Karpas-422 (cell line): ENCODE results near the gene TCF7L1. TPM values are rescaled to one million over a fixed set of nuclear protein-coding genes. Genes with fewer than 3 reads are reported as not detected.

ENCODE experiments used
- DNase-seq: peaks from one replicate; pipeline ENCODE4 v3.0.0-alpha.2; 2015
- H2AFZ ChIP-seq: fragments of 200-600 bp; sonication (generic); 2 replicates; pipeline ENCODE4 v1.6.1; 2014; ENCODE audit warnings: antibody characterized with exemption, low read length, mixed read lengths
- H3K27ac ChIP-seq: fragments of 200-600 bp; sonication (generic); 2 replicates; pipeline ENCODE4 v1.5.1; 2014; ENCODE audit warnings: mild to moderate bottlenecking, low read length, moderate library complexity
- H3K27me3 ChIP-seq: fragments of 200-600 bp; sonication (generic); 2 replicates; pipeline ENCODE4 v1.6.1; 2014; ENCODE audit warnings: low read length, mixed read lengths
- H3K36me3 ChIP-seq: fragments of 200-600 bp; sonication (generic); 2 replicates; pipeline ENCODE4 v1.6.1; 2014; ENCODE audit warnings: low read length, mixed read lengths; ENCODE audit not compliant: insufficient read depth
- H3K4me1 ChIP-seq: fragments of 200-600 bp; sonication (generic); 2 replicates; pipeline ENCODE4 v1.6.1; 2014; ENCODE audit warnings: mild to moderate bottlenecking, low read length, mixed read lengths
- H3K4me2 ChIP-seq: fragments of 200-600 bp; sonication (generic); 2 replicates; pipeline ENCODE4 v1.6.1; 2014; ENCODE audit warnings: low read length, low read depth, mild to moderate bottlenecking; ENCODE audit not compliant: poor library complexity, severe bottlenecking
- H3K4me3 ChIP-seq: fragments of 200-600 bp; sonication (generic); 2 replicates; pipeline ENCODE4 v1.5.1; 2014; ENCODE audit warnings: mild to moderate bottlenecking, antibody characterized with exemption, low read length, mixed read lengths
- H3K79me2 ChIP-seq: fragments of 200-600 bp; sonication (generic); 2 replicates; pipeline ENCODE4 v1.6.1; 2014; ENCODE audit warnings: mild to moderate bottlenecking, low read length, mixed read lengths
- H3K9ac ChIP-seq: fragments of 200-600 bp; sonication (generic); 2 replicates; pipeline ENCODE4 v1.6.0; 2014; ENCODE audit warnings: low read length
- H3K9me2 ChIP-seq: fragments of 200-600 bp; sonication (generic), shearing (Covaris generic); replicated peaks from 2 replicates; pipeline ENCODE4 v1.6.0; 2014; ENCODE audit warnings: mild to moderate bottlenecking, low read length, moderate library complexity; ENCODE audit not compliant: insufficient read depth
- H3K9me3 ChIP-seq: fragments of 300-700, 200-600 bp; sonication (generic); 2 replicates; pipeline ENCODE4 v1.6.1; 2014; ENCODE audit warnings: low read length, mixed read lengths
- H4K20me1 ChIP-seq: fragments of 200-600 bp; sonication (generic); 2 replicates; pipeline ENCODE4 v1.6.1; 2014; ENCODE audit warnings: mild to moderate bottlenecking, antibody characterized with exemption, low read length, low read depth; ENCODE audit not compliant: insufficient read depth
- total RNA-seq: library from RNA; depleted of rRNA; stranded (reverse); fragments of >200 nt; shearing (Covaris generic); gene quantifications from 2 replicates; pipeline ENCODE4 v1.2.3, GENCODE V29; 2014; ENCODE audit warnings: low replicate concordance

The TCF7L1 gene
- total RNA-seq, 1 experiment from 2014 or later: not detected

- H3K9ac ChIP-seq: no peak overlapping the region
- no peaks in the 10 kb centered on the region for H3K27me3 ChIP-seq
- H3K4me1 ChIP-seq: peaks cover 19% of the 10 kb centered on the region
- DNase-seq: peak; percentile 82
- H3K4me2 ChIP-seq: no peak overlapping the region
- H3K9me2 ChIP-seq: no peaks in the 10 kb centered on the region
- no peak overlapping the region for H2AFZ ChIP-seq
- no peaks in the 10 kb centered on the region for H3K79me2 ChIP-seq
- no peaks in the 10 kb centered on the region for H4K20me1 ChIP-seq
- no peaks in the 10 kb centered on the region for H3K9me3 ChIP-seq
- H3K27ac ChIP-seq: no peak overlapping the region
- H3K36me3 ChIP-seq: no peaks in the 10 kb centered on the region
- H3K4me3 ChIP-seq: no peak overlapping the region
Measured at GRCh38 chr2:85243101-85244072, 110.2 kb downstream of the TCF7L1 start.

DNA sequence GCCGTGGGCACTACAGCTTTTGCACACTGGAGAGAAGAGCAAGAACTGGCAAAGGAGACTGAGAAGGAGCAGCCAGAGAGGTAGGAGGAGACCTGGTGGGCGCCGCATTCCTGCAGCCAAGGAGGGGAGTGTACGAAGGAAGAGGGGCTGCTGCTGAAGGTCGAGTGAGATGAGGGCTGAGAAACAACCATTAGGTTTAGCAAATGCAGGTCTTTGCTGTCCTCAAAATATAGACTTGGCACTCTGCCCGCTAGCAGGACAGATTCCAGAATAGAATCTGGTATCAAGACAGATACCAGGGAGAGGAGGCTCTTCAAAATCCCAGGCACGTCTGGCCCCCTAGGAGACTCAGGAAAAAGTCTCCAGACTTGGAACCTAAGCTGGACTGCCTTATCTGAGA is 111.6 kb downstream of the TCF7L1 start:
- Histone ChIP-seq H3K4me2 (no peak overlapping the region), H3K27me3 (no peaks in the 10 kb centered on the region), H3K79me2 (no peaks in the 10 kb centered on the region), H3K36me3 (no peaks in the 10 kb centered on the region), H3K4me3 (no peak overlapping the region), H3K9ac (no peak overlapping the region), H3K4me1 (peaks cover 19% of the 10 kb centered on the region), H3K9me3 (no peaks in the 10 kb centered on the region), H3K27ac (no peak overlapping the region), H2AFZ (no peak overlapping the region), H4K20me1 (no peaks in the 10 kb centered on the region), H3K9me2 (no peaks in the 10 kb centered on the region)
- no peak for DNase-seq

DNA sequence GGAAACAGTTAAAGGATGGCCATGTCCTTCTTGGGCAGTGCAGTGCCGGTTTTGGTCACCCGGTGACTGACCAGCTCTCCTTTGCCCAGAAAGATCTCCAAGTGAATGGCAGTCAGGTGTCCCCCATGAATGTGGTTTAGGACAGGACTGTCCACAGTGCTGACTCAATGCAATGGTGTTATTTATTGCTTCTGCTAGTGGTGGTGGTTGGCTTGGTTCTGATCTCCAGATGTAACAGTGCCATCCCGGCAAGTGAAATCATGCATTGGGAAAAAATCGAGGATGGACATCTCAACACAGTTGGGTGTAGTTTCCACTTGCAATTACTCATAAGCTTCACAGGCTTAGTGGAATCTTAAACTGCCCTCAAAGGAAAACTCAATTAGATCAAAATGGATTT is 112.7 kb downstream of the TCF7L1 start:
- no peaks in the 10 kb centered on the region for H3K9me2 ChIP-seq
- DNase-seq: no peak
- no peak overlapping the region for H3K27ac ChIP-seq
- no peak overlapping the region for H3K4me2 ChIP-seq
- H3K4me1 ChIP-seq: peaks cover 19% of the 10 kb centered on the region
- H3K9ac ChIP-seq: no peak overlapping the region
- no peaks in the 10 kb centered on the region for H4K20me1 ChIP-seq
- H3K4me3 ChIP-seq: no peak overlapping the region
- no peaks in the 10 kb centered on the region for H3K27me3 ChIP-seq
- no peaks in the 10 kb centered on the region for H3K9me3 ChIP-seq
- no peak overlapping the region for H2AFZ ChIP-seq
- no peaks in the 10 kb centered on the region for H3K79me2 ChIP-seq
- no peaks in the 10 kb centered on the region for H3K36me3 ChIP-seq

DNA sequence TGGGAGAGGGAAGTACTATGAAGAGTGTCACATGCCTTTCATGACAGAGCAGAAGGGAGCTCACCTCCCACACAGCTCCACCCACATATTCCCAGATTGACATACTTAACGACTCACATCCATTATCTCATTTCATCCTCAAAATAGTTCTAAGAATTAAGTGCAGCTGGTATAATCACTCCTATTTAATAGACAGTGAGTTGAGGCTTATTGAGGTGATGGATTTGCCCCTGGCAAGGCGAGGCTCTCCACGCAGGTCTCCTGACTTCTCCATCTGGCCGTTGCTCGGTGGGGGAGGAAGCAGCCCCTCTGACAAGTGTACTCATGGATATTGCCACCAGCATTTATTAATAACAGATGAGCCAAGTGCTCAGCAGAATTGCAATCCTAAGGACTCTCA is 113.2 kb downstream of the TCF7L1 start:
- no peaks in the 10 kb centered on the region for H3K27me3 ChIP-seq
- H3K9me3 ChIP-seq: no peaks in the 10 kb centered on the region
- no peaks in the 10 kb centered on the region for H3K9me2 ChIP-seq
- H4K20me1 ChIP-seq: no peaks in the 10 kb centered on the region
- no peak overlapping the region for H3K9ac ChIP-seq
- no peak overlapping the region for H3K27ac ChIP-seq
- H3K4me2 ChIP-seq: no peak overlapping the region
- peaks cover 19% of the 10 kb centered on the region for H3K4me1 ChIP-seq
- DNase-seq: no peak
- H3K36me3 ChIP-seq: no peaks in the 10 kb centered on the region
- no peaks in the 10 kb centered on the region for H3K79me2 ChIP-seq
- no peak overlapping the region for H3K4me3 ChIP-seq
- H2AFZ ChIP-seq: no peak overlapping the region

GRCh38 chr2:85247610-85248009 is 114.4 kb downstream of the TCF7L1 start:
- no peaks in the 10 kb centered on the region for H3K79me2 ChIP-seq

GRCh38 chr2:85248773-85249509 is 115.7 kb downstream of the TCF7L1 start:
- H4K20me1 ChIP-seq: no peaks in the 10 kb centered on the region
- no peak overlapping the region for H3K4me2 ChIP-seq
- no peaks in the 10 kb centered on the region for H3K36me3 ChIP-seq
- H3K27ac ChIP-seq: no peak overlapping the region
- no peaks in the 10 kb centered on the region for H3K27me3 ChIP-seq
- no peak overlapping the region for H3K9ac ChIP-seq
- H3K9me3 ChIP-seq: no peaks in the 10 kb centered on the region
- H3K4me1 ChIP-seq: peaks cover 19% of the 10 kb centered on the region
- H3K4me3 ChIP-seq: no peak overlapping the region
- DNase-seq: no peak
- H3K79me2 ChIP-seq: no peaks in the 10 kb centered on the region
- no peaks in the 10 kb centered on the region for H3K9me2 ChIP-seq
- no peak overlapping the region for H2AFZ ChIP-seq

More at GRCh38 chr2:85247610-85248009, 114.4 kb downstream of the TCF7L1 start:
- DNase-seq: peak; percentile 65
- Histone ChIP-seq H3K9ac (no peak overlapping the region), H3K4me1 (peaks cover 19% of the 10 kb centered on the region), H3K4me2 (peak overlapping the region; percentile 54), H3K27ac (no peak overlapping the region), H4K20me1 (no peaks in the 10 kb centered on the region), H3K9me2 (no peaks in the 10 kb centered on the region), H3K36me3 (no peaks in the 10 kb centered on the region), H2AFZ (0 out of 2 replicates have a peak overlapping the region, but pooled peaks have one; percentile 1), H3K4me3 (peak overlapping the region; percentile 13), H3K27me3 (no peaks in the 10 kb centered on the region), H3K9me3 (no peaks in the 10 kb centered on the region)

DNA sequence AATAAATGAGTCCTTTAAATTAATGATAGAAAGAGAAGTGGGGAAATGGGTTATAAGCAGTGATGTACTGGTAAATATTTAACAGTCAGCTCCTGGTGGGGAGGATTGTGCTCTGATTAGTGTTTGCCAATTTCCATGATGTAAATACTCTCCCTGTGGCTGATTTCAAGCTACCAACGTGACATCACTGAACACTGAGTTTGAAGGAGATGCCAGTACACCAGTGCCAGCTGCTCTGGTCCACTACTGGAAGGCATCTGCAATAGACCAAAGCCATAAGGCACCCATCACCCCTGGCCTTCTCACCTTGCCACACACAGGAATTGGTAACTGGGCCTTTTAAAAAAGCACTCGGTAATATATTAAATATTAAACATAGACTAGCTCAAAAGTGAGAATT is 116.9 kb downstream of the TCF7L1 start:
- no peak overlapping the region for H3K9ac ChIP-seq
- no peaks in the 10 kb centered on the region for H3K36me3 ChIP-seq
- no peaks in the 10 kb centered on the region for H4K20me1 ChIP-seq
- no peak for DNase-seq
- H2AFZ ChIP-seq: no peak overlapping the region
- H3K4me2 ChIP-seq: no peak overlapping the region
- H3K9me3 ChIP-seq: no peaks in the 10 kb centered on the region
- no peaks in the 10 kb centered on the region for H3K9me2 ChIP-seq
- no peaks in the 10 kb centered on the region for H3K79me2 ChIP-seq
- H3K27me3 ChIP-seq: no peaks in the 10 kb centered on the region
- H3K4me1 ChIP-seq: peaks cover 19% of the 10 kb centered on the region
- no peak overlapping the region for H3K4me3 ChIP-seq
- no peak overlapping the region for H3K27ac ChIP-seq

DNA sequence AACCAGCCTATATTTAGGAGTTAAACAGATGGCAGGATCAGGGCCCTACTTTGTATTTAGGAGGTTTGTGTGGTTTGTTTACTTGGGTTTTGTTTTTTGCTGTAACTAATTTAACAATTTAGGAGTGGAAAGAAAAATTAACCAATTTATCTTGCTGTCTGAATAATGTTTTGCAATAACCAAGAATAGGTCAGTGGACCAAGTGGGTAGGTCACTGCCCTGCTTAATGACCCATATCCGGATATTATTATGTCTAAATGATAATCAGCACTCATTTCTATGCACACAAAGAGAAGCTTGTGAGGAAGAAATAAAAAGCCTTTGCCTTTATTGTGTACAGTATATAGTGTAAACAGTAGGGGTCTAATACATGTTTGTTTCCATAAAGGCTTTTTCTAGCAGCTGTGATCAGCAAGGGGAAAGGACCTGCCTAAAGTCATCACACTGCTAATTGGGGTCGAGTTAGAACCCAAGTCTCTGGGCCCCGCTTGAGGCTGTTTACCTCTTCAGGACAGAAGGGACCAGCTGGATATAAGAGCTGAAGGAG is 118.0 kb downstream of the TCF7L1 start:
- Histone ChIP-seq H3K9me3 (no peaks in the 10 kb centered on the region), H3K36me3 (no peaks in the 10 kb centered on the region), H3K27me3 (no peaks in the 10 kb centered on the region), H3K79me2 (no peaks in the 10 kb centered on the region), H3K4me3 (no peak overlapping the region), H3K9ac (no peak overlapping the region), H3K9me2 (no peaks in the 10 kb centered on the region), H3K27ac (no peak overlapping the region), H3K4me1 (peaks cover 25% of the 10 kb centered on the region), H4K20me1 (no peaks in the 10 kb centered on the region), H2AFZ (no peak overlapping the region), H3K4me2 (no peak overlapping the region)
- no peak for DNase-seq
